SK-N-SH (cell line): ENCODE data around the gene RARG. TPM values are rescaled to one million over a fixed set of nuclear protein-coding genes. Genes with fewer than 3 reads are reported as not detected.

Source experiments
- CTCF ChIA-PET: fragments of 300-600, 350-600 bp; formaldehyde crosslinking; extraction: SDS; loops from one replicate; lab custom pipeline; 2021; lab: Yijun Ruan, JAX
- POLR2A ChIA-PET: fragments of 350-600 bp; sonication (Branson Sonifier 250); formaldehyde crosslinking; extraction: SDS; loops from one replicate; lab custom pipeline; 2020; ENCODE audit warnings: antibody characterized with exemption, inconsistent platforms; lab: Yijun Ruan, JAX
- DNase-seq: peaks from one replicate; pipeline ENCODE4 v3.0.0; 2012
- H2AFZ ChIP-seq: fragments of 200-600 bp; sonication (generic); 2 replicates; pipeline ENCODE4 v1.8.1; 2016; ENCODE audit warnings: antibody characterized with exemption, mild to moderate bottlenecking, low read depth
- H3F3A ChIP-seq: fragments of 200-600 bp; sonication (generic); replicated peaks from 2 replicates; pipeline ENCODE3; 2016; ENCODE audit warnings: antibody characterized with exemption, mild to moderate bottlenecking; ENCODE audit not compliant: insufficient read depth
- H3K27ac ChIP-seq, 2 experiments: fragments of 200-500 bp in 1 of 2; fragments of 200-600 bp in 1 of 2; sonication (Bioruptor generic) in 1 of 2; sonication (generic), shearing (Covaris generic) in 1 of 2; 2 replicates each; pipeline versions ENCODE4 v1.5.1 to v1.6.1; 2014 to 2016; ENCODE audit warnings: low read depth in 2 of 2, inconsistent platforms in 1 of 2, low read length in 1 of 2, mild to moderate bottlenecking in 1 of 2, mixed read lengths in 1 of 2
- H3K27me3 ChIP-seq: fragments of 200-600 bp; sonication (generic), shearing (Covaris generic); 2 replicates; pipeline ENCODE4 v1.6.1; 2016; ENCODE audit warnings: mixed run types; ENCODE audit not compliant: insufficient read depth
- H3K36me3 ChIP-seq, 2 experiments: fragments of 200-500 bp in 1 of 2; fragments of 200-600 bp in 1 of 2; sonication (Bioruptor generic) in 1 of 2; sonication (generic) in 1 of 2; replicated peaks in 1 of 2; 2 replicates each; pipeline versions ENCODE3 to v1.5.1; 2014 to 2016; ENCODE audit warnings: low read length in 1 of 2, mild to moderate bottlenecking in 1 of 2; ENCODE audit not compliant: insufficient read depth in 2 of 2, control insufficient read depth in 1 of 2
- H3K4me1 ChIP-seq, 2 experiments: fragments of 200-500 bp in 1 of 2; fragments of 200-600 bp in 1 of 2; sonication (Bioruptor generic) in 1 of 2; sonication (generic), shearing (Covaris generic) in 1 of 2; 2 replicates each; pipeline versions ENCODE4 v1.5.1 to v1.6.1; 2014 to 2016; ENCODE audit warnings: low read depth in 1 of 2, low read length in 1 of 2, mixed run types in 1 of 2; ENCODE audit not compliant: insufficient read depth in 2 of 2, control insufficient read depth in 1 of 2
- H3K4me2 ChIP-seq: fragments of 200-600 bp; sonication (generic), shearing (Covaris generic); 2 replicates; pipeline ENCODE4 v1.6.1; 2017; ENCODE audit warnings: mixed run types
- H3K4me3 ChIP-seq, 2 experiments: fragments of 200-500 bp in 1 of 2; fragments of 200-600 bp in 1 of 2; sonication (Bioruptor generic) in 1 of 2; sonication (generic), shearing (Covaris generic) in 1 of 2; 2 replicates each; pipeline versions ENCODE4 v1.5.1 to v1.8.1; 2014 to 2016; ENCODE audit warnings: low read depth in 2 of 2, inconsistent platforms in 1 of 2, low read length in 1 of 2, mild to moderate bottlenecking in 1 of 2, mixed read lengths in 1 of 2, moderate library complexity in 1 of 2
- H3K79me2 ChIP-seq: fragments of 200-600 bp; sonication (generic); 2 replicates; pipeline ENCODE4 v1.8.1; 2017; ENCODE audit warnings: mild to moderate bottlenecking; ENCODE audit not compliant: insufficient read depth
- H3K9ac ChIP-seq: fragments of 200-600 bp; sonication (generic); 2 replicates; pipeline ENCODE4 v1.6.1; 2017; ENCODE audit warnings: mixed run types
- H3K9me2 ChIP-seq: fragments of 200-600 bp; sonication (generic); 2 replicates; pipeline ENCODE4 v1.6.1; 2017; ENCODE audit warnings: mixed run types
- H3K9me3 ChIP-seq: fragments of 200-600 bp; sonication (generic); 2 replicates; pipeline ENCODE4 v1.6.1; 2017; ENCODE audit warnings: mixed run types, mild to moderate bottlenecking, moderate library complexity
- H4K20me1 ChIP-seq: fragments of 200-600 bp; sonication (generic); 2 replicates; pipeline ENCODE4 v1.6.1; 2017; ENCODE audit warnings: mild to moderate bottlenecking, mixed run types; ENCODE audit not compliant: insufficient read depth
- EP300 ChIP-seq, 2 experiments: IDR thresholded peaks; 2 replicates each; pipeline versions ENCODE4 v1.4.0 to v1.6.1; 2012; ENCODE audit warnings: borderline replicate concordance in 1 of 2, low read depth in 1 of 2, low read length in 1 of 2
- EZH2phosphoT487 ChIP-seq: fragments of 200-600 bp; sonication (generic); IDR thresholded peaks from 2 replicates; pipeline ENCODE4 v1.6.1; 2017; ENCODE audit warnings: low read depth, mixed run types, mild to moderate bottlenecking, antibody characterized with exemption, moderate library complexity, borderline replicate concordance
- FOXJ3 ChIP-seq: sonication (generic); formaldehyde crosslinking; IDR thresholded peaks from 2 replicates; pipeline ENCODE4 v1.5.1; 2020; ENCODE audit warnings: mild to moderate bottlenecking, missing genetic modification reagents
- GATA2 ChIP-seq: sonication (generic); formaldehyde crosslinking; IDR thresholded peaks from 2 replicates; pipeline ENCODE4 v1.5.0; 2020; ENCODE audit warnings: mild to moderate bottlenecking, missing genetic modification reagents
- JUND ChIP-seq: IDR thresholded peaks from 2 replicates; pipeline ENCODE4 v1.4.0; 2012
- NRF1 ChIP-seq: IDR thresholded peaks from 2 replicates; pipeline ENCODE4 v1.6.1; 2012; ENCODE audit warnings: low read depth, mild to moderate bottlenecking, low read length
- PBX3 ChIP-seq: IDR thresholded peaks from 2 replicates; pipeline ENCODE4; 2012
- RCOR1 ChIP-seq: fragments of 150-350 bp; IDR thresholded peaks from 2 replicates; pipeline ENCODE4 v1.6.1; 2017; ENCODE audit warnings: antibody characterized with exemption, low read length
- RXRA ChIP-seq: IDR thresholded peaks from 2 replicates; pipeline ENCODE4 v1.4.0; 2012; ENCODE audit warnings: low read depth, mild to moderate bottlenecking, borderline replicate concordance
- SMC3 ChIP-seq: IDR thresholded peaks from 2 replicates; pipeline ENCODE4 v1.6.1; 2012; ENCODE audit warnings: low read depth, low read length, improper control_type of control experiment
- TCF12 ChIP-seq: IDR thresholded peaks from 2 replicates; pipeline ENCODE4 v1.4.0; 2012
- TEAD4 ChIP-seq: IDR thresholded peaks from 2 replicates; pipeline ENCODE4 v1.4.0; 2012; ENCODE audit warnings: mild to moderate bottlenecking, borderline replicate concordance; ENCODE audit not compliant: insufficient read depth
- USF1 ChIP-seq: IDR thresholded peaks from 2 replicates; pipeline ENCODE4 v1.4.0; 2012; ENCODE audit warnings: low read depth, borderline replicate concordance
- YY1 ChIP-seq: IDR thresholded peaks from 2 replicates; pipeline ENCODE4 v1.4.0; 2012; ENCODE audit warnings: low read depth, mild to moderate bottlenecking
- ZBTB33 ChIP-seq: IDR thresholded peaks from 2 replicates; pipeline ENCODE4 v1.4.0; 2012; ENCODE audit warnings: low read depth, borderline replicate concordance
- WGBS: methylation state at CpG from one replicate; pipeline ENCODE4 v1.1.6; 2017; ENCODE audit warnings: low lambda C conversion rate; 5-methylcytosine and 5-hydroxymethylcytosine counted together
- polyA plus RNA-seq, 3 experiments: library from polyadenylated mRNA; depleted of rRNA; stranded (reverse); fragments of >200 nt; gene quantifications; 2 replicates each; pipeline ENCODE4 v1.2.3, GENCODE V29; 2012
- TF ChIP-seq, protein P1 (sequence below): IDR thresholded peaks from 2 replicates; pipeline ENCODE4 v1.6.1; 2012; ENCODE audit warnings: mild to moderate bottlenecking, low read depth, low read length, moderate library complexity
- TF ChIP-seq, protein P2 (sequence below): fragments of 150-350 bp; IDR thresholded peaks from 2 replicates; pipeline ENCODE4 v1.6.1; 2016; ENCODE audit warnings: mild to moderate bottlenecking, low read depth, low read length

RARG gene
- polyA plus RNA-seq, 1 of the 3 experiments (the other 2 are of a cell fraction): 36.6 TPM

- no peaks in the 10 kb centered on the region for H3K4me1 ChIP-seq
- POLR2A ChIA-PET: no interaction called here
- 100% methylated on average over 1 of the region's 2 CpGs for WGBS
- H3F3A ChIP-seq: peaks cover 2% of the 10 kb centered on the region
- H3K79me2 ChIP-seq: no peaks in the 10 kb centered on the region
- no peak overlapping the region for H3K4me2 ChIP-seq
- H2AFZ ChIP-seq: no peak overlapping the region
- H3K4me3 ChIP-seq: no peak overlapping the region
- no peaks in the 10 kb centered on the region for H3K27me3 ChIP-seq
- CTCF ChIA-PET: interaction anchor here (0.6 to 9.5 kb wide), 4 partner anchors 11 to 121 kb away, joined by 3 to 181 read pairs (median 82); partner anchors contain the start of genes AAAS, ESPL1 and ITGB7
- H3K36me3 ChIP-seq: no peaks in the 10 kb centered on the region
- H3K27ac ChIP-seq: no peak overlapping the region
- no peak for TF ChIP-seq RCOR1
- TF ChIP-seq RXRA: no peak
- TF ChIP-seq SMC3: no peak
- no peak for TF ChIP-seq YY1
- no peak for TF ChIP-seq JUND
- no peak for TF ChIP-seq EP300 (IDR thresholded peaks at IDR 0.05; ENCODE audit: borderline replicate concordance in 1 of 2, low read depth in 1 of 2, low read length in 1 of 2)
- no peak for TF ChIP-seq PBX3
- no peak for TF ChIP-seq EZH2phosphoT487
- TF ChIP-seq TCF12: no peak
- TF ChIP-seq, protein P1, sequence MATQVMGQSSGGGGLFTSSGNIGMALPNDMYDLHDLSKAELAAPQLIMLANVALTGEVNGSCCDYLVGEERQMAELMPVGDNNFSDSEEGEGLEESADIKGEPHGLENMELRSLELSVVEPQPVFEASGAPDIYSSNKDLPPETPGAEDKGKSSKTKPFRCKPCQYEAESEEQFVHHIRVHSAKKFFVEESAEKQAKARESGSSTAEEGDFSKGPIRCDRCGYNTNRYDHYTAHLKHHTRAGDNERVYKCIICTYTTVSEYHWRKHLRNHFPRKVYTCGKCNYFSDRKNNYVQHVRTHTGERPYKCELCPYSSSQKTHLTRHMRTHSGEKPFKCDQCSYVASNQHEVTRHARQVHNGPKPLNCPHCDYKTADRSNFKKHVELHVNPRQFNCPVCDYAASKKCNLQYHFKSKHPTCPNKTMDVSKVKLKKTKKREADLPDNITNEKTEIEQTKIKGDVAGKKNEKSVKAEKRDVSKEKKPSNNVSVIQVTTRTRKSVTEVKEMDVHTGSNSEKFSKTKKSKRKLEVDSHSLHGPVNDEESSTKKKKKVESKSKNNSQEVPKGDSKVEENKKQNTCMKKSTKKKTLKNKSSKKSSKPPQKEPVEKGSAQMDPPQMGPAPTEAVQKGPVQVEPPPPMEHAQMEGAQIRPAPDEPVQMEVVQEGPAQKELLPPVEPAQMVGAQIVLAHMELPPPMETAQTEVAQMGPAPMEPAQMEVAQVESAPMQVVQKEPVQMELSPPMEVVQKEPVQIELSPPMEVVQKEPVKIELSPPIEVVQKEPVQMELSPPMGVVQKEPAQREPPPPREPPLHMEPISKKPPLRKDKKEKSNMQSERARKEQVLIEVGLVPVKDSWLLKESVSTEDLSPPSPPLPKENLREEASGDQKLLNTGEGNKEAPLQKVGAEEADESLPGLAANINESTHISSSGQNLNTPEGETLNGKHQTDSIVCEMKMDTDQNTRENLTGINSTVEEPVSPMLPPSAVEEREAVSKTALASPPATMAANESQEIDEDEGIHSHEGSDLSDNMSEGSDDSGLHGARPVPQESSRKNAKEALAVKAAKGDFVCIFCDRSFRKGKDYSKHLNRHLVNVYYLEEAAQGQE: no peak
- TF ChIP-seq, protein P2, sequence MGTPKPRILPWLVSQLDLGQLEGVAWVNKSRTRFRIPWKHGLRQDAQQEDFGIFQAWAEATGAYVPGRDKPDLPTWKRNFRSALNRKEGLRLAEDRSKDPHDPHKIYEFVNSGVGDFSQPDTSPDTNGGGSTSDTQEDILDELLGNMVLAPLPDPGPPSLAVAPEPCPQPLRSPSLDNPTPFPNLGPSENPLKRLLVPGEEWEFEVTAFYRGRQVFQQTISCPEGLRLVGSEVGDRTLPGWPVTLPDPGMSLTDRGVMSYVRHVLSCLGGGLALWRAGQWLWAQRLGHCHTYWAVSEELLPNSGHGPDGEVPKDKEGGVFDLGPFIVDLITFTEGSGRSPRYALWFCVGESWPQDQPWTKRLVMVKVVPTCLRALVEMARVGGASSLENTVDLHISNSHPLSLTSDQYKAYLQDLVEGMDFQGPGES: no peak
- TF ChIP-seq ZBTB33: no peak
- no peak for TF ChIP-seq GATA2 (CRISPR knock-in tag)
- TF ChIP-seq FOXJ3 (CRISPR knock-in tag): no peak
- TF ChIP-seq USF1: no peak
- no peak for TF ChIP-seq TEAD4
- TF ChIP-seq NRF1: no peak
- no peaks in the 10 kb centered on the region for H3K9me2 ChIP-seq
- no peaks in the 10 kb centered on the region for H3K9me3 ChIP-seq
- H4K20me1 ChIP-seq: no peaks in the 10 kb centered on the region
- DNase-seq: no peak
- H3K9ac ChIP-seq: no peak overlapping the region
These were observed 31.9 kb downstream of the RARG start for GRCh38 chr12:53200107-53200457.
